ENCODE measurements around the gene IRGM. TPM values are rescaled to one million over a fixed set of nuclear protein-coding genes. Genes with fewer than 3 reads are reported as not detected.
"Not testable (repeated sequence)": the region's sequence is repeated elsewhere in the genome, so short reads cannot be mapped to it uniquely, and the experiment has no call there.

The IRGM gene
- total and polyA plus RNA-seq, 4 donors, result 0.25 TPM; not detected in 3

DNA sequence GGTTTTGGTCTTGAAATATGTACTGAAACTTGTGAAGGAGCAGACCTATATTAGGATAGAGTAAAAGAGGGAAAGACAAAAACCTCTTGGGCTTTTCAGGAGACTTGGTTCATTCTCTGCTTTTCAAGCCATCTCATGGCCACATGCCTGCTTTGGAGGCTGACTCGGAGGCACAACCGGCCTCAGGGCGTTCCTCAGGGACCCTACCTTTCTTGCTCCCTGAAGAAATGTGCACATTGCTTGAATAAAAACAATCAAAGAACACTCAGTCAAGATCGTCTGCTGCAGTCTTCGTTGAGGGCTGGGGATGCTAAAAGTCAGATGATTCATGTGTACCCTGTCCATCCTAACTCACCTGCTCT is 994 bp downstream of the IRGM start:
- ATAC-seq (ENCODE audit: insufficient read depth, low FRiP score), result no peak
- 55 to 61% methylated on average over 5 of the region's 5 CpGs for WGBS, 2 donors
- Histone ChIP-seq H3K9me3 (ENCODE audit: control insufficient read depth in 4 of 4, insufficient read depth in 3 of 4, low read length in 3 of 4) (peaks cover 0 to 4% (median 0%) of the 10 kb centered on the region in 4 donors), H3K4me3 (no peak overlapping the region), H3K27ac (ENCODE audit: low read depth in 1 of 2, low read length in 1 of 2) (no peak overlapping the region), H3K36me3 (ENCODE audit: control insufficient read depth in 4 of 4, insufficient read depth in 4 of 4, low read length in 4 of 4) (no peaks in the 10 kb centered on the region), H3K27me3 (ENCODE audit: control insufficient read depth in 3 of 3, insufficient read depth in 3 of 3, low read length in 2 of 3) (no peaks in the 10 kb centered on the region), H3K9ac (ENCODE audit: insufficient read depth in 1 of 2, low read length in 2 of 2) (no peak overlapping the region), H3K4me1 (ENCODE audit: control insufficient read depth in 5 of 5, insufficient read depth in 5 of 5, low read length in 5 of 5) (no peaks in the 10 kb centered on the region)
- TF ChIP-seq, protein P1, sequence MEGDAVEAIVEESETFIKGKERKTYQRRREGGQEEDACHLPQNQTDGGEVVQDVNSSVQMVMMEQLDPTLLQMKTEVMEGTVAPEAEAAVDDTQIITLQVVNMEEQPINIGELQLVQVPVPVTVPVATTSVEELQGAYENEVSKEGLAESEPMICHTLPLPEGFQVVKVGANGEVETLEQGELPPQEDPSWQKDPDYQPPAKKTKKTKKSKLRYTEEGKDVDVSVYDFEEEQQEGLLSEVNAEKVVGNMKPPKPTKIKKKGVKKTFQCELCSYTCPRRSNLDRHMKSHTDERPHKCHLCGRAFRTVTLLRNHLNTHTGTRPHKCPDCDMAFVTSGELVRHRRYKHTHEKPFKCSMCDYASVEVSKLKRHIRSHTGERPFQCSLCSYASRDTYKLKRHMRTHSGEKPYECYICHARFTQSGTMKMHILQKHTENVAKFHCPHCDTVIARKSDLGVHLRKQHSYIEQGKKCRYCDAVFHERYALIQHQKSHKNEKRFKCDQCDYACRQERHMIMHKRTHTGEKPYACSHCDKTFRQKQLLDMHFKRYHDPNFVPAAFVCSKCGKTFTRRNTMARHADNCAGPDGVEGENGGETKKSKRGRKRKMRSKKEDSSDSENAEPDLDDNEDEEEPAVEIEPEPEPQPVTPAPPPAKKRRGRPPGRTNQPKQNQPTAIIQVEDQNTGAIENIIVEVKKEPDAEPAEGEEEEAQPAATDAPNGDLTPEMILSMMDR (IDR thresholded peaks at IDR 0.05; ENCODE audit: control extremely low read depth, extremely low read depth), result no peak
- no peak for DNase-seq

DNA sequence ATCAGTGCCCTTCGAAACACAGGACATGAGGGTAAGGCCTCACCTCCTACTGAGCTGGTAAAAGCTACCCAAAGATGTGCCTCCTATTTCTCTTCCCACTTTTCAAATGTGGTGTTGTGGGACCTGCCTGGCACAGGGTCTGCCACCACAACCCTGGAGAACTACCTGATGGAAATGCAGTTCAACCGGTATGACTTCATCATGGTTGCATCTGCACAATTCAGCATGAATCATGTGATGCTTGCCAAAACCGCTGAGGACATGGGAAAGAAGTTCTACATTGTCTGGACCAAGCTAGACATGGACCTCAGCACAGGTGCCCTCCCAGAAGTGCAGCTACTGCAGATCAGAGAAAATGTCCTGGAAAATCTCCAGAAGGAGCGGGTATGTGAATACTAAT is 1.9 kb downstream of the IRGM start:
- no peak overlapping the region for H3K9ac ChIP-seq (ENCODE audit: insufficient read depth in 1 of 2, low read length in 2 of 2)
- no peaks in the 10 kb centered on the region for H3K4me1 ChIP-seq (ENCODE audit: control insufficient read depth in 5 of 5, insufficient read depth in 5 of 5, low read length in 5 of 5)
- H3K4me3 ChIP-seq, result no peak overlapping the region
- 80 to 90% methylated on average over 4 of the region's 4 CpGs for WGBS, 2 donors
- H3K36me3 ChIP-seq (ENCODE audit: control insufficient read depth in 4 of 4, insufficient read depth in 4 of 4, low read length in 4 of 4), result no peaks in the 10 kb centered on the region
- peaks cover 0 to 4% (median 0%) of the 10 kb centered on the region in 4 donors for H3K9me3 ChIP-seq (ENCODE audit: control insufficient read depth in 4 of 4, insufficient read depth in 3 of 4, low read length in 3 of 4)
- no peak for ATAC-seq (ENCODE audit: insufficient read depth, low FRiP score)
- DNase-seq, result no peak
- TF ChIP-seq, protein P1 (IDR thresholded peaks at IDR 0.05; ENCODE audit: control extremely low read depth, extremely low read depth), result no peak
- H3K27ac ChIP-seq (ENCODE audit: low read depth in 1 of 2, low read length in 1 of 2), result no peak overlapping the region
- H3K27me3 ChIP-seq (ENCODE audit: control insufficient read depth in 3 of 3, insufficient read depth in 3 of 3, low read length in 2 of 3), result no peaks in the 10 kb centered on the region

DNA sequence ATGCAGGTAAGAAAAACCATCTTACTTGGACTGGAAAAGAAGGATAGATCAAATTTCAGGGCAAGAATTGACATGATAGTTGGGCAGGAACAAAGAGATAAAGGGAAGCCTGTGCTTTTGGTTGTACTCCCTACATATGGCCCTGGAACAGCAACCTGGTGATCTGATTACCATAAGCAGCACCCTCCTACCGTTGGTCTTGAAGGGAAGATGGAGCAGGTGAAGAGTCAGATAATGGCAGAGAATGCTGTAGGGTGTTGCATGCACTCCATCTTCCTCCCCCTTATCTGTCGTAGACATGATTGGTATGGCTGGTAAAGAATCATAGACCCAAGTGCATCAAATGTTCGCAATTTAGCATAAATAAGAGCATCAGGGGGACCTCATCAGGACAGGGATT is 4.7 kb downstream of the IRGM start:
- Histone ChIP-seq H3K9me3 (ENCODE audit: control insufficient read depth in 4 of 4, insufficient read depth in 3 of 4, low read length in 3 of 4) (no peaks in the 10 kb centered on the region), H3K9ac (ENCODE audit: insufficient read depth in 1 of 2, low read length in 2 of 2) (no peak overlapping the region), H3K36me3 (ENCODE audit: control insufficient read depth in 4 of 4, insufficient read depth in 4 of 4, low read length in 4 of 4) (no peaks in the 10 kb centered on the region), H3K27ac (ENCODE audit: low read depth in 1 of 2, low read length in 1 of 2) (no peak overlapping the region), H3K4me3 (no peak overlapping the region), H3K27me3 (ENCODE audit: control insufficient read depth in 3 of 3, insufficient read depth in 3 of 3, low read length in 2 of 3) (no peaks in the 10 kb centered on the region), H3K4me1 (ENCODE audit: control insufficient read depth in 5 of 5, insufficient read depth in 5 of 5, low read length in 5 of 5) (no peaks in the 10 kb centered on the region)
- no peak for DNase-seq
- no peak for ATAC-seq (ENCODE audit: insufficient read depth, low FRiP score)
- TF ChIP-seq, protein P1 (IDR thresholded peaks at IDR 0.05; ENCODE audit: control extremely low read depth, extremely low read depth), result no peak
- WGBS, 2 donors, result 70 to 74% methylated on average over 3 of the region's 3 CpGs

DNA sequence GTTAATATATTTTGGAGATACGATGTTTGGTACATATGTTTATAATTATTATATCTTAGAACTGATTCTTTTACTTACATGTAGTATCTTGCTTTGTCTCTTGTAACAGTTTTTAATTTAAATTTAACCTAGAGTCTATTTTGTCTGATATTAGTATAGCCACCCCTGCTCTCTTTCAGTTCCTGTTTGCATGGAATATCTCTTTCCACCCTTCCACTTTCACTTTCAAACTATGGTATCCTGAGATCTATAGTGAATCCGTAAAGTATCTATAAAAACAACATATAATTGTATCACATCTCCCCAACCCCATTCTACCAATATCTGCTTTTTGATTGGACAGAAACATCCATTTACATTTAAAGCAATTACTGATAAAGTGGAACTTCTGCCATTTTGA is 7.2 kb downstream of the IRGM start:
- DNase-seq (no peak), ATAC-seq (ENCODE audit: insufficient read depth, low FRiP score) (no peak)
- TF ChIP-seq, protein P1 (IDR thresholded peaks at IDR 0.05; ENCODE audit: control extremely low read depth, extremely low read depth), result no peak
- 84 to 87% methylated on average over 2 of the region's 2 CpGs for WGBS, 2 donors
- Histone ChIP-seq H3K27ac (ENCODE audit: low read depth in 1 of 2, low read length in 1 of 2) (no peak overlapping the region), H3K4me3 (no peak overlapping the region), H3K9me3 (ENCODE audit: control insufficient read depth in 4 of 4, insufficient read depth in 3 of 4, low read length in 3 of 4) (no peaks in the 10 kb centered on the region), H3K27me3 (ENCODE audit: control insufficient read depth in 3 of 3, insufficient read depth in 3 of 3, low read length in 2 of 3) (no peaks in the 10 kb centered on the region), H3K9ac (ENCODE audit: insufficient read depth in 1 of 2, low read length in 2 of 2) (no peak overlapping the region), H3K36me3 (ENCODE audit: control insufficient read depth in 4 of 4, insufficient read depth in 4 of 4, low read length in 4 of 4) (no peaks in the 10 kb centered on the region), H3K4me1 (ENCODE audit: control insufficient read depth in 5 of 5, insufficient read depth in 5 of 5, low read length in 5 of 5) (no peaks in the 10 kb centered on the region)

DNA sequence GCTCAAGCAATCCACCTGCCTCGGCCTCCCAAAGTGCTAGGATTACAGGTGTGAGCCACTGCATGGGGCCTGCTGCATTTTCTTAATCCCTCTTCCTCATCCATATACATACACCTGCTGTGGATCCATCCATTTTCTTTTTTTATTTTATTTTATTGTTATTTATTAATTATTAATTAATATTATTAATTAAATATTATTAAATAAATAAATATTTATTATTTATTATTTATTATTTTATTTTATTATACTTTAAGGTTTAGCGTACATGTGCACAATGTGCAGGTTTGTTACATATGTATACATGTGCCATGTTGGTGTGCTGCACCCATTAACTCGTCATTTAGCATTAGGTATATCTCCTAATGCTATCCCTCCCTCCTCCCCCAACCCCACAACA is 10.4 kb downstream of the IRGM start:
- not testable (repeated sequence) for ATAC-seq (ENCODE audit: insufficient read depth, low FRiP score); H3K9me3 ChIP-seq (ENCODE audit: control insufficient read depth in 4 of 4, insufficient read depth in 3 of 4, low read length in 3 of 4); H3K4me3 ChIP-seq; H3K9ac ChIP-seq (ENCODE audit: insufficient read depth in 1 of 2, low read length in 2 of 2); H3K4me1 ChIP-seq (ENCODE audit: control insufficient read depth in 5 of 5, insufficient read depth in 5 of 5, low read length in 5 of 5); H3K27ac ChIP-seq (ENCODE audit: low read depth in 1 of 2, low read length in 1 of 2); DNase-seq; H3K36me3 ChIP-seq (ENCODE audit: control insufficient read depth in 4 of 4, insufficient read depth in 4 of 4, low read length in 4 of 4); H3K27me3 ChIP-seq (ENCODE audit: control insufficient read depth in 3 of 3, insufficient read depth in 3 of 3, low read length in 2 of 3)
- WGBS, 2 donors, result 87 to 92% methylated on average over 2 to 3 of the region's 3 CpGs

All from lung (tissue), 12 donors.